Astrocyte of the spinal cord (primary cell): ENCODE measurements around the gene GRHL1.

Experiments
- DNase-seq: peaks from one replicate; pipeline ENCODE4 v3.0.0; 2011; ENCODE audit warnings: low read depth, low spot score
- H3K4me3 ChIP-seq: 2 replicates; pipeline ENCODE4 v1.5.1; 2011; ENCODE audit warnings: low read depth, mild to moderate bottlenecking, low read length, moderate library complexity
- in situ Hi-C: cut with HindIII; loops from 2 replicates; pipeline ENCODE4 v1.10.0; 2017; ENCODE audit warnings: low sequenced_read_pairs
- TF ChIP-seq, protein P1 (sequence below): IDR thresholded peaks from 2 replicates; pipeline ENCODE4 v1.5.1; 2012; ENCODE audit warnings: low read depth, mild to moderate bottlenecking, low read length, inconsistent platforms

GRHL1 gene, protein sequence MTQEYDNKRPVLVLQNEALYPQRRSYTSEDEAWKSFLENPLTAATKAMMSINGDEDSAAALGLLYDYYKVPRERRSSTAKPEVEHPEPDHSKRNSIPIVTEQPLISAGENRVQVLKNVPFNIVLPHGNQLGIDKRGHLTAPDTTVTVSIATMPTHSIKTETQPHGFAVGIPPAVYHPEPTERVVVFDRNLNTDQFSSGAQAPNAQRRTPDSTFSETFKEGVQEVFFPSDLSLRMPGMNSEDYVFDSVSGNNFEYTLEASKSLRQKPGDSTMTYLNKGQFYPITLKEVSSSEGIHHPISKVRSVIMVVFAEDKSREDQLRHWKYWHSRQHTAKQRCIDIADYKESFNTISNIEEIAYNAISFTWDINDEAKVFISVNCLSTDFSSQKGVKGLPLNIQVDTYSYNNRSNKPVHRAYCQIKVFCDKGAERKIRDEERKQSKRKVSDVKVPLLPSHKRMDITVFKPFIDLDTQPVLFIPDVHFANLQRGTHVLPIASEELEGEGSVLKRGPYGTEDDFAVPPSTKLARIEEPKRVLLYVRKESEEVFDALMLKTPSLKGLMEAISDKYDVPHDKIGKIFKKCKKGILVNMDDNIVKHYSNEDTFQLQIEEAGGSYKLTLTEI

DNA sequence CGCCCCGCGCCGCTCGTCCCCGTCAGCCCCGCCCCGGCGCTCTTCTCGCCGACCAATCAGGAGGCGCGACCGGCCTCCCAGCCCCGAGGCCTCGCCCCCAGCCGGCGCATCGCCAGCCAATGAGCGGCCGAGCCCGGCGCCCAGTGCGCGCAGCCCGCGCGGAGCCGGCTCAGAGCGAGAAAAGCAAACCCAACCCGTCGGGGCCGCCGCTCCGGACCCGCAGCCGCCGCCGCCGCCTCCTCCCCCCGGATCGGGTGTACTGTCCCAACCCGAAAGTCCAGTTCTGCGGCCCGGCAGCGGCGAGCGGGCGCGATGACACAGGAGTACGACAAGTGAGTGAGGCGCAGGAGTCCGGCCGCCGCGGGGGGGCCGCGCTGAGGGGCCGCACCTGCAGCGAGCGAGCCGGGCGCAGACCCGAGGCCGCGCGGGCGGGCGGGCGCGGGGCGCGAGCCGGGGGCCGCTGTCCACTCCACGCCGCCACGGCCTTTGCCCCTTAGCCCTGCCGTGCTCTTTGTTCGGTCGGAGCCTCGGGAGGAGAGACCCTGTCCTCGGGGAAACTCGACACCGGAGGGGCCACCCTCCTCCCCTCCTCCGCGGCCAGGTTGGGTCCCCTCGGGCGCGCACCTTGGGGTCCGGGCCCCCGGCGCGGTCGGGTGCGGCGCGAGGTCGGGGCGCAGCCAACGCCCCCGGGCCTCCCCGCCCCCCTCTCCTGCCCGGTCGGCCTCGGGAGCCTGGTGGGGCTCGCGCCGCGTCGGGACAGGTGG, at the start of gene GRHL1:
Gene GRHL1, plus strand, starts transcription at position 172 of the 764 bp plus-strand sequence. Its CDS starts 141 bp downstream, at position 313.
- in situ Hi-C loops: no loop called here
- peak within 1 kb of the TSS; percentile 45 for H3K4me3 ChIP-seq
- TF ChIP-seq, protein P1, sequence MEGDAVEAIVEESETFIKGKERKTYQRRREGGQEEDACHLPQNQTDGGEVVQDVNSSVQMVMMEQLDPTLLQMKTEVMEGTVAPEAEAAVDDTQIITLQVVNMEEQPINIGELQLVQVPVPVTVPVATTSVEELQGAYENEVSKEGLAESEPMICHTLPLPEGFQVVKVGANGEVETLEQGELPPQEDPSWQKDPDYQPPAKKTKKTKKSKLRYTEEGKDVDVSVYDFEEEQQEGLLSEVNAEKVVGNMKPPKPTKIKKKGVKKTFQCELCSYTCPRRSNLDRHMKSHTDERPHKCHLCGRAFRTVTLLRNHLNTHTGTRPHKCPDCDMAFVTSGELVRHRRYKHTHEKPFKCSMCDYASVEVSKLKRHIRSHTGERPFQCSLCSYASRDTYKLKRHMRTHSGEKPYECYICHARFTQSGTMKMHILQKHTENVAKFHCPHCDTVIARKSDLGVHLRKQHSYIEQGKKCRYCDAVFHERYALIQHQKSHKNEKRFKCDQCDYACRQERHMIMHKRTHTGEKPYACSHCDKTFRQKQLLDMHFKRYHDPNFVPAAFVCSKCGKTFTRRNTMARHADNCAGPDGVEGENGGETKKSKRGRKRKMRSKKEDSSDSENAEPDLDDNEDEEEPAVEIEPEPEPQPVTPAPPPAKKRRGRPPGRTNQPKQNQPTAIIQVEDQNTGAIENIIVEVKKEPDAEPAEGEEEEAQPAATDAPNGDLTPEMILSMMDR: no peak
- peak; percentile 88 for DNase-seq

DNA sequence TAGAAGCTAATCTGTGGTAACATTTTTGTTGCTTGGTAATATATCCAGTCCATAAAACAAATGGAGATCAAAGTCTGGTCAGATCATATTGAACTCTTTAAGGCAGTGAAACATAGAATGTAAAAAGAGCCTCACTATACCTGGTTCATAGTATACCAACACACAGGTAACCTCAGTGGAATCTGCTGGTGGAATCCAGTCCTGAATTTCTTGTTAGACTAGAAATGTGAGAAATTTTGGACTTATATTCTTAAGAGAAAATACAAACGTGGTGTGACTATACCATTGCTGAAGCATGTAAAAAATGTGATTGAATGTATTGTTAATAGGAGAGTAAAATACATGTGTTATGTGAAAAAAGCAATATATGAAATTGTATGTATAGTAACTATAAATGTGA, 46.1 kb upstream of the GRHL1 start:
- TF ChIP-seq, protein P1: no peak
- no peak for DNase-seq
- in situ Hi-C loops: no loop called here
- no peak overlapping the region for H3K4me3 ChIP-seq

DNA sequence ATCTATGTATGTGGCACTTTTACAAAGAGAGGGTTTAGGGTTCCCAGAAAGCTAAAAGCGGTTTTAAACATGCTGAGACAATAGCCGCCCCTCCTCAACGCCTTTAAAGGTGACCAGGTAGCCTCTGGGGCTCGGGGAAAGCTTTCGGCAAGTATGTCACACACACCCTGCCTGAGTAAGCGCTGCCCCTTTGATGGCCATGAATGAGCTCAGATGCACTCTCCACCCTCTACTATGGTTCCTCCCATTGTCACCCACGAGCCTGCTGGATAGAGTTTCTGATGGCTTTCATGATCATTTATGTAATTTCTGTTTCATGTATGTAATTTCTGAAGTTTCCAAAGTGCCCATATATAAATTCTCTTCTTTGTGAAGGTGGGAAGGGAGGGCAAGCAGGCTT, 44.1 kb upstream of the GRHL1 start:
- DNase-seq: no peak
- in situ Hi-C loops: no loop called here
- H3K4me3 ChIP-seq: no peak overlapping the region
- TF ChIP-seq, protein P1: no peak

DNA sequence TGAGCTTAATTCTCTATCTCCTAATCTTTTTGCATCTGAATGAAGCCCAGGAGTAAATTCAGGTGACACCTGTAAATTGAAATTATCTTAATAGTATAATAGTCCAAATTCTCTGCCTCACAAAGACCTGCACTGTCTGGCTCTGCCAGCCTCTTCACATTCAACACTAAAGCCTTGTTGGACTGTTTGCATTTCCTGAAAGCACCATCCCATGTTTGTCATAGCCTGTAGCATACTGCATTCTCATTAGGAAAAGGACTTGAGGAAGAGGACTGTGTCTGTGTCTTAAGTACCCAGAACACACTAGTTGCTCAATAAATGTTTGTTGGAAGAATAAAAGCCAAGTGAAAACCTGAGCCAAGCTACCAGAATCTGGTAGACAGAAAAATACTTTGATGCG, 42.9 kb upstream of the GRHL1 start:
- H3K4me3 ChIP-seq: no peak overlapping the region
- no peak for DNase-seq
- TF ChIP-seq, protein P1: no peak
- in situ Hi-C loops: no loop called here

DNA sequence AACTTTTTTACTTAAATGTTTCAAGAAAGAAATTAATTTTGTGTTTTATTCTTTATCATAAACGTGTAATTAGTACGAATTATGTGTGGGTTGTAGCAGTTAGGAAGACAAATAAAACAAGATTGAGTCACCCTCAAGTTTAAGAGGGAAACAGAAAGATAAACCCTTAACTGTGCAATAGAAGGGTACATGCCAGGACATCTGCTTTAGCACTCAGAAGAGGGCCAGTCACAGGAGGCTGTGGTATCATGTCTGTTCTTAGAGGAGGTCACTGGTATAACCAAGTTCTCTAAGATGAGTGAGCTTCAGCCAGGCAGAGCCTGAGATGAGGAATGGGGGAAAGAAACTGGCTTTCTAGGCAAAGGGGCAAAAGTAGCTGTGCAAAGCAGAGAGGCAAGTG, 42.4 kb upstream of the GRHL1 start:
- in situ Hi-C loops: no loop called here
- TF ChIP-seq, protein P1: no peak
- no peak overlapping the region for H3K4me3 ChIP-seq
- DNase-seq: peak; percentile 6

DNA sequence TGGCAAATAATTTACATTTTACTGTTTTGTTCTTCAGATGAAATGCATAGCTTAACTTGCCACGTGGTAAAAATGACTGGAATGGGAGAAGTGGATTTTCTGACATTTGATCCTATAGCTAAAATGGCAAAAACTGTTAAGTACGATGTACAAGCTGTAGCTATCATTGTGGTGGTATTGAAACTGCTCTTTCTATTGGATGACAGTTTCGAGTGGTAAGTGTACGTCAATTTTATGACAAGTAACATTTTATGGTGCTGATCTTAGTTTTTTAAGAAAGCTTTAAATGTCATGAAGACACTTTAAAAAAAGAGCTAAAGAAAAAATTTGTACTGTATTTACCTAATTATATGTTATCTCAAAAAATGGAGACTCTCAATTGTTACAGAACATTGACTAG, 40.8 kb upstream of the GRHL1 start:
- in situ Hi-C loops: no loop called here
- no peak overlapping the region for H3K4me3 ChIP-seq
- DNase-seq: no peak
- TF ChIP-seq, protein P1: no peak
